ENCODE measurements around the gene MAST4. TPM values are rescaled to one million over a fixed set of nuclear protein-coding genes. Genes with fewer than 3 reads are reported as not detected.

MAST4 gene
- polyA plus RNA-seq, 2 of the 4 experiments (the other 2 are of a cell fraction): 1.2 to 5.8 TPM

- no peak for ATAC-seq
- no peak for DNase-seq (ENCODE audit: low read depth in 1 of 2, low spot score in 1 of 2)
- ChIA-PET POLR2A (interaction anchor here (2.6 kb wide), 1 partner anchor 45 kb away, joined by 8 read pairs; no protein-coding TSS in a partner anchor), CTCF (interaction anchor here (1.0 to 8.3 kb wide), 6 partner anchors 9 to 354 kb away, joined by 3 to 190 read pairs (median 4); no protein-coding TSS in a partner anchor)
- no peak overlapping the region for H3K4me3 ChIP-seq
- H3K9me3 ChIP-seq: no peaks in the 10 kb centered on the region
- H3K4me2 ChIP-seq: peak overlapping the region; percentile 52; the same call in 2 of the 3 replicates
- peaks cover 35% of the 10 kb centered on the region for H3K4me1 ChIP-seq
- TF ChIP-seq KDM5A (IDR thresholded peaks at IDR 0.05) (no peak), EHMT2 (IDR thresholded peaks at IDR 0.05; ENCODE audit: low read depth) (no peak), JUN (IDR thresholded peaks at IDR 0.05) (no peak), ELK1 (IDR thresholded peaks at IDR 0.05; ENCODE audit: low read depth, low read length) (no peak), RAD21 (conservative IDR thresholded peaks at IDR 0.05 in 1 of 2, IDR thresholded peaks at IDR 0.05 in 1 of 2) (no peak), TFCP2L1 (CRISPR knock-in tag; IDR thresholded peaks at IDR 0.05) (no peak), HDAC2 (IDR thresholded peaks at IDR 0.05) (no peak)
- WGBS (ENCODE audit: missing lambda C conversion rate): 92% methylated on average over 5 of the region's 5 CpGs
- no peak for FAIRE-seq
- peak overlapping the region; percentile 24 to 25; a peak in 2 of 6 replicates for H3K27ac ChIP-seq
Measured at GRCh38 chr5:67161767-67162166, 565.6 kb downstream of the MAST4 start.

DNA sequence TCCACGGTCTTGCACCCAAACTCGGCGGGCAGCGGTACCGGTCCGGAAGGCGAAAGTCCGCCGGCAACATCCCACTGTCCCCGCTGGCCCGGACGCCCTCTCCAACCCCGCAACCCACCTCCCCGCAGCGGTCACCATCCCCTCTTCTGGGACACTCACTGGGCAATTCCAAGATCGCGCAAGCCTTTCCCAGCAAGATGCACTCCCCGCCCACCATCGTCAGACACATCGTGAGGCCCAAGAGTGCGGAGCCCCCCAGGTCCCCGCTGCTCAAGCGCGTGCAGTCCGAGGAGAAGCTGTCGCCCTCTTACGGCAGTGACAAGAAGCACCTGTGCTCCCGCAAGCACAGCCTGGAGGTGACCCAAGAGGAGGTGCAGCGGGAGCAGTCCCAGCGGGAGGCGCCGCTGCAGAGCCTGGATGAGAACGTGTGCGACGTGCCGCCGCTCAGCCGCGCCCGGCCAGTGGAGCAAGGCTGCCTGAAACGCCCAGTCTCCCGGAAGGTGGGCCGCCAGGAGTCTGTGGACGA is 567.1 kb downstream of the MAST4 start:
- Histone ChIP-seq H3K4me1 (peaks cover 36% of the 10 kb centered on the region), H3K4me2 (no peak overlapping the region), H3K9me3 (no peaks in the 10 kb centered on the region), H3K4me3 (no peak overlapping the region), H3K27ac (no peak overlapping the region)
- WGBS (ENCODE audit: missing lambda C conversion rate): 95% methylated on average over 35 of the region's 44 CpGs
- no peak for ATAC-seq
- ChIA-PET POLR2A (no interaction called here), CTCF (interaction anchor here (1.1 to 8.3 kb wide), 10 partner anchors 8 to 854 kb away, joined by 3 to 190 read pairs (median 3); no protein-coding TSS in a partner anchor)
- TF ChIP-seq KDM5A (IDR thresholded peaks at IDR 0.05): no peak
- TF ChIP-seq EP300 (IDR thresholded peaks at IDR 0.05): no peak
- no peak for TF ChIP-seq CBX8 (IDR thresholded peaks at IDR 0.05)
- TF ChIP-seq, protein P1, sequence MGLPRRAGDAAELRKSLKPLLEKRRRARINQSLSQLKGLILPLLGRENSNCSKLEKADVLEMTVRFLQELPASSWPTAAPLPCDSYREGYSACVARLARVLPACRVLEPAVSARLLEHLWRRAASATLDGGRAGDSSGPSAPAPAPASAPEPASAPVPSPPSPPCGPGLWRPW (IDR thresholded peaks at IDR 0.05): no peak
- no peak for DNase-seq (ENCODE audit: low read depth in 1 of 2, low spot score in 1 of 2)
- no peak for FAIRE-seq

DNA sequence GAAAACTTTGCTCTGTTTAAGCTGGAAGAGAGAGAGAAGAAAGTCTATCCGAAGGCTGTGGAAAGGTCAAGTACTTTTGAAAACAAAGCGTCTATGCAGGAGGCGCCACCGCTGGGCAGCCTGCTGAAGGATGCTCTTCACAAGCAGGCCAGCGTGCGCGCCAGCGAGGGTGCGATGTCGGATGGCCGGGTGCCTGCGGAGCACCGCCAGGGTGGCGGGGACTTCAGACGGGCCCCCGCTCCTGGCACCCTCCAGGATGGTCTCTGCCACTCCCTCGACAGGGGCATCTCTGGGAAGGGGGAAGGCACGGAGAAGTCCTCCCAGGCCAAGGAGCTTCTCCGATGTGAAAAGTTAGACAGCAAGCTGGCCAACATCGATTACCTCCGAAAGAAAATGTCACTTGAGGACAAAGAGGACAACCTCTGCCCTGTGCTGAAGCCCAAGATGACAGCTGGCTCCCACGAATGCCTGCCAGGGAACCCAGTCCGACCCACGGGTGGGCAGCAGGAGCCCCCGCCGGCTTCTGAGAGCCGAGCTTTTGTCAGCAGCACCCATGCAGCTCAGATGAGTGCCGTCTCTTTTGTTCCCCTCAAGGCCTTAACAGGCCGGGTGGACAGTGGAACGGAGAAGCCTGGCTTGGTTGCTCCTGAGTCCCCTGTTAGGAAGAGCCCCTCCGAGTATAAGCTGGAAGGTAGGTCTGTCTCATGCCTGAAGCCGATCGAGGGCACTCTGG is 567.8 kb downstream of the MAST4 start:
- no peaks in the 10 kb centered on the region for H3K9me3 ChIP-seq
- CTCF ChIA-PET: interaction anchor here (0.6 to 8.3 kb wide), 10 partner anchors 7 to 855 kb away, joined by 3 to 190 read pairs (median 4); no protein-coding TSS in a partner anchor
- no peak for TF ChIP-seq CHD4 (IDR thresholded peaks at IDR 0.05; ENCODE audit: borderline replicate concordance)
- no peak for TF ChIP-seq GATA3 (IDR thresholded peaks at IDR 0.05; ENCODE audit: borderline replicate concordance)
- H3K4me3 ChIP-seq: no peak overlapping the region
- ATAC-seq (no peak), DNase-seq (ENCODE audit: low read depth in 1 of 2, low spot score in 1 of 2) (no peak), FAIRE-seq (no peak)
- peaks cover 36% of the 10 kb centered on the region for H3K4me1 ChIP-seq
- WGBS (ENCODE audit: missing lambda C conversion rate): 88% methylated on average over 31 of the region's 33 CpGs
- POLR2A ChIA-PET: no interaction called here
- no peak overlapping the region for H3K27ac ChIP-seq
- H3K4me2 ChIP-seq: no peak overlapping the region

GRCh38 chr5:67164856-67165525 is 568.8 kb downstream of the MAST4 start:
- H3K27ac ChIP-seq: peak overlapping the region in 1 of 2 experiments; percentile 85; a peak in 1 of 6 replicates
- POLR2A ChIA-PET: no interaction called here
- no peak for DNase-seq (ENCODE audit: low read depth in 1 of 2, low spot score in 1 of 2)
- H3K4me1 ChIP-seq: peaks cover 32% of the 10 kb centered on the region
- no peak for FAIRE-seq
- H3K4me2 ChIP-seq: no peak overlapping the region
- H3K9me3 ChIP-seq: no peaks in the 10 kb centered on the region
- TF ChIP-seq ZNF302 (CRISPR knock-in tag; IDR thresholded peaks at IDR 0.05): no peak
- no peak for TF ChIP-seq KDM5A (IDR thresholded peaks at IDR 0.05)
- no peak for TF ChIP-seq CBX8 (IDR thresholded peaks at IDR 0.05)
- H3K4me3 ChIP-seq: no peak overlapping the region
- WGBS (ENCODE audit: missing lambda C conversion rate): 94% methylated on average over 11 of the region's 17 CpGs
- ATAC-seq: no peak
- CTCF ChIA-PET: interaction anchor here (0.6 to 8.3 kb wide), 13 partner anchors 8 to 1088 kb away, joined by 3 to 190 read pairs (median 6); no protein-coding TSS in a partner anchor

Data from A549 (cell line).